Spleen (tissue), 7 donors: ENCODE data around the gene PITRM1.

ENCODE experiments used
- CTCF ChIP-seq, 11 experiments: fragments of 200-600 bp in 7 of 11; fragments of 450-650 bp in 4 of 11; sonication (generic) in 4 of 11; IDR thresholded peaks in 8 of 11; conservative IDR thresholded peaks in 3 of 11; 1 replicate in 7 of 11; 2 replicates in 4 of 11; pipeline versions ENCODE4 v1.4.0 to v1.8.0; 2016 to 2021; ENCODE audit warnings: antibody characterized with exemption in 11 of 11, inconsistent platforms in 4 of 11, mild to moderate bottlenecking in 1 of 11
- POLR2A ChIP-seq, 3 donors: fragments of 450-650 bp; IDR thresholded peaks; one replicate each; pipeline ENCODE4 v1.5.1; 2017; ENCODE audit warnings: antibody characterized with exemption in 3 of 3, mild to moderate bottlenecking in 1 of 3
- POLR2AphosphoS5 ChIP-seq, 3 donors: sonication (generic); formaldehyde crosslinking; IDR thresholded peaks; one replicate each; pipeline ENCODE4 v1.5.1; 2017; ENCODE audit warnings: antibody characterized with exemption in 3 of 3
- donor health status: DM: no; HTN: no; CAD: no; lungs with moderate emphysema.
- donor health status: DM: no; HTN: no; CAD: no.
- donor health status: DM: no; HTN: no; CAD: no.

- TF ChIP-seq CTCF (IDR thresholded peaks at IDR 0.05 in 8 of 11, conservative IDR thresholded peaks at IDR 0.05 in 3 of 11) (no peak), POLR2A (IDR thresholded peaks at IDR 0.05) (no peak), POLR2AphosphoS5 (IDR thresholded peaks at IDR 0.05) (no peak)
Measured at GRCh38 chr10:3109633-3110032, 62.9 kb downstream of the PITRM1 start.
